ENCODE data around the gene FDPS.

Gene FDPS

GRCh38 chr1:155352631-155353030 is 44.0 kb downstream of the FDPS start:
- H3K4me3 ChIP-seq (ENCODE audit: control insufficient read depth, low read depth, low read length) = no peak overlapping the region
- no peak for TF ChIP-seq CTCF (conservative IDR thresholded peaks at IDR 0.05; ENCODE audit: control insufficient read depth, insufficient read depth, low read depth, low read length)
- no peak for DNase-seq (ENCODE audit: low read depth)

GRCh38 chr1:155360051-155360450 is 51.4 kb downstream of the FDPS start:
- TF ChIP-seq CTCF (conservative IDR thresholded peaks at IDR 0.05; ENCODE audit: control insufficient read depth, insufficient read depth, low read depth, low read length) = no peak
- H3K4me3 ChIP-seq (ENCODE audit: control insufficient read depth, low read depth, low read length) = no peak overlapping the region
- DNase-seq (ENCODE audit: low read depth) = no peak
